Nucleus accumbens (tissue), 56 donors: ENCODE results near the gene CACNG4.

Experiments
- DNase-seq, 56 donors: peaks; one replicate each; lab custom pipeline; 2025; lab: John Stamatoyannopoulos, UW

Gene CACNG4

DNA sequence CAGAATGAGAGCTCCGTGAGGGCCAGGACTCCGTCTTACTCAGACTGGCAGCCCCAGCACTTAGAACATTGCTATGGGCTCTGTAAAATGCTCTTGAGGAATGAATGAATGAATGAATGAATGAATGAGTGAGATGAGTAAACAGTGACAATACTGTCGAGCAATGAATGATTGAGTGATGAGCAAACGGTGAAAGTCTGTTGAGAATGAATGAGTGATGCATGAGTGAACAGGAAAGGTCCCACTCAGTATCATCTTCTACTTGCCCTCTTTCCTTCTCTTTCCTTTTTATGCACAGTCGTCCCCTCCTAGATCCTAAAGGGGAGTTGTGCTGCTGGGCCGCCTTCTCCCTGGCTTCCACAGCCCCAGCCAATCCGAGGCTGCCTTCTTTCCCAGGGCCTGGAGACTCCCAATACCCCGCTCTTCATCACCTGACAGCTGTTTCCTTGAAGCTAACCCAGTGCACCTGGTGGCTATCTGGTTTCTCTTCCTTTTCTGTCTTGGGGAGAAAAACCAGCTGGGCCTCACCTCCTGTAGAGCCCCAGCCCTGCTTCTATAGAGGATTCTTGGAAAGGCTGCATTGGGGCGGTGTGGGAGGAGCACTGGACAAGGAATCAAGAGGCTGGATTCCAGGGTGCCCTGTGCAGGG is 47.1 kb downstream of the CACNG4 start:
- DNase-seq, result no peak

DNA sequence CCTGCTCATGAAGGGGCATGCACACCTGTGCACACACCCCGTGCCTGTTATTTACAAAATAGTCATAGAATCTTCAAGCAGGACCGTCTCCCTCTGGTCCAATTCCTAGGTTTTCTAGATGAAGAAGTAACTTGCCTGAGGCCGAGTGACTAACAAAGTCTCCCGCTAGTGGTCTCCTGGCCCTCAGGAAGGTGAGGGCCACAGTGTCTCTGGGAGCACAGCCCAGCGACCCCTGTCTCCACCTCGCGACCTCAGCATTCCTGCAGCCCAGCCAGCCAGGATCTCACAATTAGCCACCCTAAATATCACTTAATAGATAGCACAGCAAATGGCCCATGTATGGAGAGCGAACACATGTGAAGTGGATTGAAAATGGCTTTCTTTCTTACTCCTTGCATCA is 49.4 kb downstream of the CACNG4 start:
- DNase-seq, result no peak

DNA sequence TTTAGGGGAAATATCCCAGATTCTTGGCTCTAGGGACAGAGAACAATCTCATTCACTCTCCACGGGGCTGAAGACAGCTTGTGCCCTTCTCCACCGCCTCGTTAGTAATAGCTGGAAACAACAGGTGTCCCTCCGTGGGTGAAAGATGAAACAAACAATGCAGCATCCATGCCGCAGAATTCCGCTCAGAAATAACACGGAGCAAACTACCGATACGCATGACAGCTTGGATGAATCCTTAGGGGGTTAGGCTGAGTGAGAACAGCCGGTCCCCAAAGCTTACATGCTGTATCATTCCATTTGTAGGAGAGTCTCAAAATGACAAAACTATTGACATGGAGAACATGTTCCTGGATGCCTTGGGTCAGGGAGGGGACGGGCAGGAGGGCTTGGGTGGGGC is 50.5 kb downstream of the CACNG4 start:
- DNase-seq, result no peak

DNA sequence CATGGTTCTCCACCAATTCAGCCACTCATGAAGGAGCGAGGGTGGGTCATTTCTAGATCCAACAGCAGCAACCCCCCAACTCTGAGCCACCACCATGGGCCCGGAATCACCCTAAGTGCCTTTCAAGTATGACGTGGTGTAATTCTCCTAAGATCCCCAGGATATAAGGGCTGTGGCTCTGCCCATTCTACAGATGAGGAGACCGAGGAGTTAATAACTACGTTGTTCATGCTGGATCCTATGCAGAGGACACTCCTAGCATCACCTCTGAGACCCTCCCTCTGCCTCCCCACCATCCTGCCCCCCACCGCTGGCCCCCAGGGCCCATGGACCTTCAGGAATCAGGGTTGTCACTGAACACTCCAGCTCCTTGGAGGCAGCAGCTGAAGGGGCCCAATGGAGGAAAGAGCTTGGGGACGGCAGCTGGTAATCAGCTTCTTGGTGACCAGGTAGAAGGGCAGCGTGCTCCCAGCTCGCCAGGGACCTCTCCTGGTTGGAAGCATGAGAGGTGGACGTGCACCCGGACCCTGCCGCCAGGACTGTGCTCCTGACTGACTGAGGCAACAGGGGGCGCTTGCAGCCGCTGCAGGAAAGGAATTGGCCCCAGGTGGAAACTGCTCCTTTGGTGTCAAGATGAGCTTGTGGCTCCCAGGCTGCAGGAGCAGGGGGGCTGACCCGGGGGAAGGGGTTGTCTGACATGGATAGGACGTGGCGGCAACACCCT is 51.7 kb downstream of the CACNG4 start:
- DNase-seq, result no peak

DNA sequence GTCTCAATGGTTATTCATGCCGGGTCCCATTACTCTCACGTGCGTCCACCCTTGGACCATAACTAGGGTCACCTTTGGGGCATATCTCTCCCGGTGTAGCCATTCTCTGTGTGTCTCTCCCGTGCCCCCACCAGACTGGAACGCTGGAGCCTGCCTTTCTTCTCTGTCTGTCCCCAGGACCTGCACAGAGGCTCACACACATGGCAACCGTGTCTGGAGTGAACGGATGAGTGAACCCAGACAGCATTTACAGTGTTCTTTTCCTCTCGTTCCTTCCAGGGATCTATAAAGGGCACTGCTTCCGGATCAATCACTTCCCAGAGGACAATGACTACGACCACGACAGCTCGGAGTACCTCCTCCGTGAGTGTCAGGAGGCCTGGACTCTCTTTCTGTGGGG is 53.4 kb downstream of the CACNG4 start:
- no peak for DNase-seq

DNA sequence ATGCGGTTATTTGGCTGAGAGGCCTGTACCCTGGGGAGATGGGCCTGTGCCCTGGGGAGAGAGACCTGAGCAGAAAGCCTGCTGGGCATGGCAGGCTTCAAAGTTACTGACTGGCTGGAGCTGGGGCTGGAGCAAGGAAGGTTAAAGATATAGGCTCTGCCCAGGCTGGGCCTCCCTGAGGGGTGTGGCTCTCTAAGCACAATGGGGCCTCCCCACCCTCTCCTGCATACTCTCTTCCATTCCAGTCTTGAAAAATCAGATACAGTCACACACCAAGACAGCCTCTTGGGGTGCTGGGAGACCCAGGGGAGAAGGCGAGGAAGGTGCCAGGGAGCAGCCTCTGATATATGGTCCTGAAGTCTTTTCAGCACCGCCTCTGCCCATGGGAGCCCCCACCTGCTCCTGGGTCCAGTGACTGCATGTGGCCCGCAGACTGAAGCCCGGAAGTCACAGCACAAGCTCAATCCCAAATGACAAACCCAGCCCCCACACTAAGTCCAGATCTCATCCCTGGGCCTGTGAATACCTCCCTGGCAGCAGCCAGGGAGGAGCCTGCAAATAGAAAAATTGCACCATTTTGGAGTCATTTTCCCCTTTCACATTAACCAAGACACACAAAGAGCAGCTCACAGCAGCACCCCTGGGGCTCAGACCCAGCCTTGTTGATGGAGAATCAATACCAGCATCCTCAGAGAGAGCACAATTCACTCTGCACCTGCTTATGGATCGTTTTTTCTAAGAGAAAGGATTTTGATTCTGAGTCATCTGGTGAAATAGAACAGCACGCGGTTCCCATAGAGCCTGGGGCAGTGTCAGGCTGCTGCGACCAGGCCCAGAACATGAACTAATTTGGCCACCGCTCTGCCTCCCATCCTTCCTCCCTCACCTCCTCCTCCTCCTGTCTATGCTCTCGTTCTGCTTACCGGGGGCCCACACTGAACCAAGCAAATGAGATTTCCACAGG is 54.2 kb downstream of the CACNG4 start:
- DNase-seq, result no peak

DNA sequence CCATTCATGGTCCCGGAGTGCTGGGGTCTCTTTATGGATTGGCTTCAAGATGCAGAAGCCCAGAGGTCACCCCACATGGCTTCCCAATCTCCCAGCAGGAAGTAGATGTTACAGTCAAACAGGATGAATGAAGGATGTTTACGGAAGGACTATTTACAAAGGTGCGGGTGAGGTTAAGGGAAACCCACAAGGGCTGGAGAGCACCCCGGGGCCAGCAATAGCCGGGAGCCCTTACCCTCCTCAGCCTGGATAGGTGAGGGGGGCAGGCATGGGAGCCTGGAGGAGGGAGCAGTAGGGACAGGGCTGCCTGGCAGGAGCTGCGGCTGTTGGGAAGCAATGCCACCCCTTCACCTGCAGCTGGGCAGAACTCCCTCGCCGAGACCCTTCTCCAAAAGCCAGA is 55.3 kb downstream of the CACNG4 start:
- DNase-seq, result no peak

DNA sequence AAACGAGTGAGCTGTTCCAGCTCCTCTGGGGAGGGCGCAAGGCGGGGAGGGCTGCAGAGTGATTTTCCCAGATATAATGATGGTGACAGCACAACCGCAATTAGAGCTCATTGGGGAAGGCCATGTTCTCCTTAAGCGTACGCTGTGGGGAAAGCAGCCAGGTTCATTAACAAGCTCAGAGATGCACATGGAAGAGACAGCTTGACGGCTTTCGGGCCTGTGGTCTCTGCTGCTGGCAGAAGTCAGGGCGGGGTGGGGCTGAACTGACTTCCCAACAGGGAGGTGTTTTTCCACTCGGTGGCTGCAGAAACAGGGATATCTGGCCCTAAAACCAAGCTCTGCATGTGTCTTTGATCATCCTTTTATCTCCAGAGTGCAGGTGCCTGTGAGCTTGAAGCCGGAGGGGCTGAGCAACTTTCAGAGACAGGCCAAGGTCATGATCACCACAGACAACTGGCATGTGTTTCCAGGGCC is 55.8 kb downstream of the CACNG4 start:
- DNase-seq, result peak in 19 of 56 donors; percentile 1 to 53 (median 22)

DNA sequence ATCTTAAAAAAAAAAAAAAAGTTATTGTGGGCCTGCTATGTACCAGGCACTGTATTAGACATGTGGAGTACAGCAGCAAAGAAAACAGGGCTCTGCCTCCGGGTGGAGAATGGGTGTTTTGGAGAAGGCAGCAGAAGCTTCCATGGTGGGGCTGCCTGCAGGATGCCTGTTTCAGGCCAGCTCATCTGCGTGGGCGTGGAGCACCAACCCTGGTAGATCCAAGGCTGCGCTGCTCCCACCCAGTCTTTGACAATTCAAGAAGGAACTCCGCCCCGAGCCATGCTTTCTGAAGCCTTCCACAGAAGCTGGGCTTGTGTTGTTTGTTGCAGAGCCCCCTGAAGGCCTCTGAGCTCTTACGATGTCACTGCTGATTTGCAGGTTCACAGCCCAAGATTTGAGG is 56.7 kb downstream of the CACNG4 start:
- peak in 31 of 56 donors; percentile 6 to 83 (median 41) for DNase-seq

DNA sequence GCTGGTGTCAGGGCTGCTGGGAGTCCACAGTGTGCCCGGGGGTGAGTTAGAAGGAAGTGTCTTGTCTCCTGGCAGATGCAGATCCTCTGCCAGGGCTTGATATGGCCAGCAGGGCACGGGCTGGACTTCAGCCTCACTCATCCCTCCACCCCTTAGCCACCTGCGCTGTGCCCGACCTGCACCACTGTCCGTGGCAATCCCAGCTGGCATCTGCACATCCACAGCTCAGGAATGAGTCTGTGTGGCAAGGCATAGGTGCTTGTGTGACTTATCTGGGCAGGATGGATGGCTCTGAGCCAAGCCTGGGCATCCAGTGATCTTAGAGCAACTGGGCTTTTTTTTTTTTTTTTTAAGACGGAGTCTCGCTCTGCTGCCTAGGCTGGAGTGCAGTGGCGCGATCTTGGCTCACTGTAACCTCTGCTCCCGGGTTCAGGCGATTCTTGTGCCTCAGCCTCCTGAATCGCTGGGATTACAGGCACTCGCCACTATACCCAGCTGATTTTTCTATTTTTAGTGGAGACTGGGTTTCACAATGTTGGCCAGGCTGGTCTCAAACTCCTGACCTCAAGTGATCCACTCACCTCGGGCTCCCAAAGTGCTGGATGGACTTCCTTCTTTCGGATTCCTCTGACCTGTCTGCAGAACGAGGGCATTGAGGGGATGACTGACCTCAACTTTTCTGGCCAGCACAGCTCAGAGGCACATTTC is 57.4 kb downstream of the CACNG4 start:
- DNase-seq, result no peak

DNA sequence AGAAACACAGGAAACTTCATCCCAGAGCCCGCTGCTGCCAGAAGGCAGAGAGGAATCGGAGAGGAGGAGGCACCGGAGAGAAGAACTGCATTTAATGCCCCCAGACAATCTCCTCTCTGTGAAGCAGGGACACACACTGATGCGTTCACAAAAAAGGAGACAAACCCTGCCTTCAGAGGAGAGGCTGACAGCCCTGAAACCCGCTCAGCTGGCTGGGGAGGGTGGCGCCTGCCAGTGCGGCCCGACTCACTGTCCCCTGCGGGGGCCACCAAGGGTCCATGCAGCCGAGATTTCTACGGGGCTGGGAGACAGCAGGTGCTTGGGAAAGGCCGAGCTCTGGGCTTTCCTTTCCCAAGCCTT is 57.9 kb downstream of the CACNG4 start:
- peak in 26 of 56 donors; percentile 3 to 52 (median 16) for DNase-seq

DNA sequence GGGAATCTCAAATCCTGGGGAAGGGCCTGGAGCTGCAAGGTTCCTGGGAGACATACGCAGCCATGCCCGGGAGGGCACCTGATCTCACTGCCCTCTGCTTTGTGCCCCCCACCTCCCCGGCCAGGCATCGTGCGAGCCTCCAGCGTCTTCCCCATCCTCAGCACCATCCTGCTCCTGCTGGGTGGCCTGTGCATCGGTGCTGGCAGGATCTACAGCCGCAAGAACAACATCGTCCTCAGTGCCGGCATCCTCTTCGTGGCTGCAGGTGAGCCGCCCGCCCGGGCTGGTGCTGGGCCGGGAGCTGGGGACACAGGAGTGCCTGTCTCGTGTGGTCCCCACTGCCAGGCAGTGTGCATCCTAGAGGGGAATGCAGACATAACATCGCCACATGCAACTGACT is 60.2 kb downstream of the CACNG4 start:
- no peak for DNase-seq

DNA sequence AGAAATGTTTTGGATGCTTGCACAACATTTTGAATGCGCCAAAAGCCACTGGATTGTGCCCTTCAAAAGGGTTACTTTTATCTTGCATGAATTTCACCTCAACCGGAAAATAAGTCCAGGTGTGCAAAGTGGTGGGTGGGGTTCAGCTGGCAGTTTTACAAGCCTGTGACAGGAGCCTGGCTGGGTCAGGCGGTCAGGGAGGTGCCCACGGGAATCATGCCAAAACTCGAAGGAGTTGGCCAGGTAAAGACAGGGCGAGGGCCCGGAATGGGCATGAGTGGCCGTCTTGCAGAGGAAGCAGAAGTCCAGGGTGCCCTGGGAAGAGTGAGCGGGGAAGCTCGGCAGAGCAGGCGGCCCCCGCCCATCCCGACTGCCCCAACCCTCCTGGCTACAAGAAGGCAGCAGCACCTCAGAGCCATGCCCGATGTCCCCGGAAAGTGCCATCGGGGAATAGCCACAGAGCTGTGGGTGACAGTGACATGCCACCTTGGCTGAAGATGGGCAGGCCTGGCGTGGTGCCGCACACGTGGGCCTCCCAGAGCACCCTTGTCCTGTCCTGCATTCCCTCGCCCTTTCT is 60.8 kb downstream of the CACNG4 start:
- DNase-seq, result no peak

DNA sequence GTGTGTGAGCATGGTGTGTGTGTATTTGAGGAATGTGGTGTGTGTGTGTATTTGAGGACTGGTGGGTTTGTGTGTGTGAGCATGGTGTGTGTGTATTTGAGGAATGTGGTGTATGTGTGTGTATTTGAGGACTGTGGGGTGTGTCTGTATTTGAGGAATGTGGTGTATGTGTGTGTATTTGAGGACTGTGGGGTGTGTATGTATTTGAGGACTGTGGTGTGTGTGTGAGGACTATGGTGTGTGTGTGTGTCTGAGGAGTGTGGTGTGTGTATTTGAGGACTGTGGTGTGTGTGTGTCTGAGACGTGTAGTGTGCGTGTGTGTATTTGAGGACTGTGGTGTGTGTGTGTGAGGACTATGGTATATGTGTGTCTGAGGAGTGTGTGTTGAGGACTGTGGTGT is 61.8 kb downstream of the CACNG4 start:
- no peak for DNase-seq

DNA sequence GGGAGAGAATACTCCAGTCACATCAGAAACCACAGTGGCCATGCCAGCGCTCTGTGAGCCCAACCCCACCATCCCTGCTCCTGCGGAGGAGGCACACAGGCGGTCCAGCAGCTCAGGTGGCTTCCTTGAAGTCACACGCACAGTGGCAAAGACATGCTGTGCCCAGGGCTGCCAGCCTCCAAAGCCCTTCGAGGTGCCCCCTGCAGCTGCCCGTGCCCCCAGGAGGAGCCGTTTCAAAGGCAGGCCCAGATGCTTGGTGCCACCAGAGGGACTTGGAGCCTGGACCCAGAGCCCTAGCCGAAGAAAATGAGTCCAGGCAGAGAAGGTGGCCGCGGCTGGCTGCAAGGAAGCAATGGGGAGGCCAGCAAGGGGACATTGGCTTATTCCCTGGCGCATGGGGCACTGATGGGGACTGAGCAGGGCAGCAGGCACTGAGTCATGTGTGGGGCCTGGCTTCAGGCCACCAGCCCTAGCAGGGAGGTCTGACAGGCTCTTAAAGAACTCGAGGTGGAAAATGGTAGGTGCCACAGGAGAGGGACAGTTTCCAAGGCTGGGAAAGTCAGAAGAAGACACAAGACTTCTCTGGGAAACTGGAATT is 62.6 kb downstream of the CACNG4 start:
- no peak for DNase-seq

DNA sequence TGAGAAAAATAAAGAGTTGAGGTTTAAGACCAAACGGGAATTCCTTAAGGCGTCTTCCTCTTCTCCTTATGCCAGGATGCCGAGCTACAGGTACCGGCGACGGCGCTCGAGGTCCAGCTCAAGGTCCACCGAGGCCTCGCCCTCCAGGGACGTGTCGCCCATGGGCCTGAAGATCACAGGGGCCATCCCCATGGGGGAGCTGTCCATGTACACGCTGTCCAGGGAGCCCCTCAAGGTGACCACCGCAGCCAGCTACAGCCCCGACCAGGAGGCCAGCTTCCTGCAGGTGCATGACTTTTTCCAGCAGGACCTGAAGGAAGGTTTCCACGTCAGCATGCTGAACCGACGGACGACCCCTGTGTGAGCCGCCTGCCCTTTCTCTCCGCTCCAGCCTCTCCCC is 66.1 kb downstream of the CACNG4 start:
- no peak for DNase-seq

DNA sequence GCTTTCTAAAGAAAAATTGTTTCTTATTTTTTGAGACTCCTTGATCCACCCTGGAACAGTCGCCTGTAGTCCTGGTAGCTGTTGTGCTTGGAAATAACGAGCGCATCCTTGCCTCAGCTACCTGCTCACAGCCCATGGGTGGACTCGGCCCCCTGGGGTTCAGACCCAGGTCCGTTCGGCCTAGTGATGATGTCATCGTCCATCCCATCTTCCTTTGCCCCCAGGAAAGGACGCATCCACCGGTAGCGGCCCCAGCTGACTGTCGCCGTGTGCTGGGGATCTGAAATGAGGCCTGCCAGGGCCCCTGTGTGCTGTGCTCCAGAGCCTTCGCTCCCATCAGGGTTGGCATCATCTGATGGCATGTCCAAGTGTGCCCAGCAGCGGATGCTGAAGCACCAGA is 67.9 kb downstream of the CACNG4 start:
- DNase-seq, result no peak

DNA sequence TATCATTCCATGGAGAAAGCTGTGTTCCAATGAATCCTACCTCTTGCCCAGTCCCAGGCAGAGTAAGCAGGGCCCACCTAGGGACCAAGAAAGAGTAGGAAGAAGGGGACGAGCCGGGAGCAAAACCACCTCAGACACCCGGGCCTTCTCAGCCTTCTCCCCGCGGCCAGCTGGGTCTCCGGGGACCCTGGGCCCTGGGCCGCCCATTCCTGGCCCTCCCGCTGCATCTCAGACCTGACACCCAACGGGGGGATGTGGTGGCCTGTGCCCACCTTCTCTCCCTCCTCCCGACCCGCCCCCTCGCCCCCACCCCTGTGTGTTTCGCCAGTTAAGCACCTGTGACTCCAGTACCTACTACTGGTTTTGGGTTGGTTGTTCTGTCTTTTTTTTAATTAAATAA is 68.5 kb downstream of the CACNG4 start:
- no peak for DNase-seq

DNA sequence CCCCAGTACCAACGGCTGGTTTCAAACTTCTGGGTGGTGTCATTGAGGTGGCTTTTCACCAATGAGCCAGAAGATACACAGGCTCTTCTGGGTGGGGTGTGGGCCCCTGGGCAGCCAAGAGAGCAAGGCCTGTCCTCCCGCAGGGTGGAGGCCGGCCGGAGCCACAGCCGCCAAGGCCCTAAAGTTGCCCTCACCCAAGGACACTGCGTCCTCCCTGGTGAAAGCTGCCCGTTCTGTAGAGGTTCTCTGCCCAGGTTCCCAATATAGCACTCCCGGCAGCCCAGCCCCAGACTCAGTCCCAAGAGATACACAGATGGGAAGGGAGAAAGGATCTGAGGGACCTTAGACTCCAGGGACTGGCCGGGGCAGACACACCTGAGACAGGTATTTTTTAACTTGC is 69.1 kb downstream of the CACNG4 start:
- DNase-seq, result no peak
